NCI-H82 treated with DMSO at 0.1 percent for 48 hours (cell line): ENCODE results near the gene IL5RA.

ENCODE experiments used
- DNase-seq: peaks from one replicate; lab custom pipeline; 2025; ENCODE audit not compliant: unreplicated experiment; lab: John Stamatoyannopoulos, UW

The IL5RA gene, protein sequence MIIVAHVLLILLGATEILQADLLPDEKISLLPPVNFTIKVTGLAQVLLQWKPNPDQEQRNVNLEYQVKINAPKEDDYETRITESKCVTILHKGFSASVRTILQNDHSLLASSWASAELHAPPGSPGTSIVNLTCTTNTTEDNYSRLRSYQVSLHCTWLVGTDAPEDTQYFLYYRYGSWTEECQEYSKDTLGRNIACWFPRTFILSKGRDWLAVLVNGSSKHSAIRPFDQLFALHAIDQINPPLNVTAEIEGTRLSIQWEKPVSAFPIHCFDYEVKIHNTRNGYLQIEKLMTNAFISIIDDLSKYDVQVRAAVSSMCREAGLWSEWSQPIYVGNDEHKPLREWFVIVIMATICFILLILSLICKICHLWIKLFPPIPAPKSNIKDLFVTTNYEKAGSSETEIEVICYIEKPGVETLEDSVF

DNA sequence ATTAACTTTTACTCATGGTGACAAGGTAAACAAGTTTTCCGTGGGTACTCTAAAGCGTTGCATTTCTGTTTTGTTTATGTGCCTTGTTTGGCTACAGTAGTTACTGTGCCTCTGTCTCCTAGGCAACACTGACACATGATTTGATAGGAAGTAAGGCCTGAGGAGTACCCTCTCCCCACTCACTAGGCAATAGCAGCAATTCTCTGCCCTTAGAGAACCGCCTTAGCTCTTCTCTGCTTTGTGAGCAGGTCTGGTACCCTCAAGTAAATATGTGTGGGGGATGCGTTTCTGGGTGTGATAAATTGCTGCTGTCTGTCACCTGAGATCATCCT is at the start of gene IL5RA:
TSS of gene IL5RA (minus strand) at position 76 of the 332 bp plus-strand sequence. CDS start 5,390 bp downstream, outside the sequence.
- DNase-seq, result no peak

DNA sequence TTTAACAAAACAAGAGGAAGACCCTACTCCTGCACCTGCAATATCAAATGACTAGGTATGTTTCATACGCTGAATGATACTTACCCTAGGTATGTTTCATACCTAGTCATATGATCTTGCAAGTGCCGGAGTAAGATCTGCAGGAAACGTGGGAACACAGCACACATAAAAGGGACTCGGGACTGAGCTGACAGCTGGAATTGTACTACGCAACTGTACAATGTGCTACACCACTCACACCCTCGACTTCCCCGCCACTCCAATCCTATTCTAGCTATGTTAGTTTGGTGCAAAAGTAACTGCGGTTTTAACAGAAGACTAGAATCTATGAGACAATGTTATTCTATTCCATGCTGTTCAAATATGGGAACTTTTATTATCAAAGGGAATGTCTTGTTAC is 47.3 kb upstream of the IL5RA start:
- DNase-seq, result no peak

DNA sequence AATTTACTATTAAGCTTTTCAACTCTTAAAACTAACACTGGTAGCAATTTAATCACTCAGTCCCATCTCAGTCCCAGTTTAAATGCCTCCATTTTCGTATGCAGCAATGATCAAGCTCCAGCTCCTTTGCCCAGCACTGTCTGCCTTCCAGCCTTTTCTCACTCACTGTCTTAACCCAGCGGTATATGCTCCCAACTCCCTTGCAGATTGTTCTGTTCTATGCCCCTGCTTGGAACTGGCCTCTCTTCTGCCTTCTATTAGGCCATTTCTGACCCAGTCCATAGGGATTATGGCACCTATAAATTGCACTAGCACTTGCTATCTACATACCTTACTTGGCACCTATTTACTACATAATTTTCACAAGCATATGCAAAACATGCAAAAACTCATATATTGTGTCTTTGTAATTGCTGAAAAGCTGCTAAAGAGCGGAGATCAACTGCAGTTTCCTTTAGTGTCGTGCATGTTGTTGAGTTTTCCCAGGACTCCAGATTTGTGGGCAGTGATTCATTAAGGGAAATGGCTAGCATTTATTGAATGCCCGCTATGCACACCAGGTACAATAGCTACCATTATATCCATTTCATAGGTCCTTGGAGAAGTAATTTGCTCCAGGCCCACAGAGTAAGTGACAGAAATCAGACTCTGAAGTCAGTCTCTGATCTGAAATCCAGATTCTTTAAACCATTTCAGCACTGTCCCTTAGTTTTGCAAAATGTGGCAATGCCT is 44.9 kb upstream of the IL5RA start:
- DNase-seq, result no peak

DNA sequence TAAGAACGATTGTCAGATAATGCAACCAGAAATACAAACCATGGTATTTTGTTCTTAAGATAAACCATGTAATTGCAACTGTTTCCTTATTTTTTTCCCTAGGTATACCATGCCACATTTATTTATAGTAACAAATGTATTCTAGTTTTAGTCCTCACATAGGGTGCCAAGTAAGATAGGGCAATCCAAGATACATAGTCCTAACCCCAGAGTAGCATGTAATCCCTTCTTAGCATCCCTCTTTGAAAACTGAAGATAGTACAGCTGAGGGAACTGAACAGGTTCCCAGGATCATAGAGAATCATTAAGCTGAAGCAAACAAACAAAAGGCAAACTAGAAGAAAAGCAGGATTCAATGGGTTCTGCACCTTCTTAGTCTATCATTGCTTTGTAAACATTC is 41.3 kb upstream of the IL5RA start:
- DNase-seq, result no peak

DNA sequence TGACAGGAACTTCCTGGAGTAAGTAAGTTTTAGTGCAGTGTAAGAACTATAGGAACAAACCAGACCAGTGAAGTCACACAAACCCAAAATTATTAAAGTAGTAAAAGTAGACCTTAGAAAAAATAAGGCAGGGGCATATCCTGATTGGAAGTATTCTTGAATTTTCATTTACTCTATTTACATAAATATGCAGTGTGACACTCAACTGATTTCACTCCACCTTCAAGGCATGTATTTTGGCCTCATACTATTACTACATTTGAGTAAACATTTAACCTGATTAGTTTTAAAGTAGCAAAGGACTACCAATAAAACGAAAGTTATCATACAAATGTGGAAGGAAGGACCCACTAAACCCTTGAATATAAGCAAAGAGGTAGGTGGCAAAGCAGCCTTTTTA is 39.4 kb upstream of the IL5RA start:
- no peak for DNase-seq

DNA sequence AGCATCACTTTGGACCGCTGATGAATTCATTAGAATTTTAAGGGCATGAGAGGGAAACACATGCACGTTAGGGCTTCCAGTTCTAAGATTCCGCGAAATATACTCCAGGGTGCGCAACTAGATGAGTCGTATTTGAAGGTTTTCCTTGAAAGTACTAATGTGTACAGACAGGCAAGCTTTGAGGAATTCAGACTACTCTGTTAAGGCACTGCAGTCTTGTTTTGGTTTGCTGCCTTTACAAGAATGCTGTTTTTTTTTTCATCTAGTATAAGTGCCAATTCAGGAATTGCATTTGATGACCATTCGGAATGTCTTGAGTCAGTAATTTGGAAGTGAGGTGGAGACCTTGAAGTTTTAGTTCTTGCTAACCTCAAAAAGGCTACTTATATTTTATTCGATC is 35.7 kb upstream of the IL5RA start:
- DNase-seq, result no peak

DNA sequence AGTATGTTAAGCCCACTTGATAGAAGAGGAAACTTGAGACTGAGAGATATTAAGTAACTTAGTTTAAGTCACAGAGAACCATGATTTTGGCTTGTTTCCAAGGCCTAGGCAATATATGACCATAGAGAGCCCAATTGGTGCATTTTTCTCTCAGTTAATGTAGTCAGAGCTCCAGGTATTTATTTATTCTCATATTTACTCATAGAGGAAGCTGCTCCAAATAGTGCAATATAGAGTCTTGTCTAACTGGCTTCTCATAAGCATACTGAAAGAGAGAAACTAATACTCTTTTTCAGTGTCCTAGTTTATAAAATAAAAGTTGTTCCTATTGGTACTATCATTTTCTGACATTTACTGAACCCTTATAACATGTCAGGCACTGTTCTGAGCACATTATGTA is 31.8 kb upstream of the IL5RA start:
- DNase-seq, result no peak

DNA sequence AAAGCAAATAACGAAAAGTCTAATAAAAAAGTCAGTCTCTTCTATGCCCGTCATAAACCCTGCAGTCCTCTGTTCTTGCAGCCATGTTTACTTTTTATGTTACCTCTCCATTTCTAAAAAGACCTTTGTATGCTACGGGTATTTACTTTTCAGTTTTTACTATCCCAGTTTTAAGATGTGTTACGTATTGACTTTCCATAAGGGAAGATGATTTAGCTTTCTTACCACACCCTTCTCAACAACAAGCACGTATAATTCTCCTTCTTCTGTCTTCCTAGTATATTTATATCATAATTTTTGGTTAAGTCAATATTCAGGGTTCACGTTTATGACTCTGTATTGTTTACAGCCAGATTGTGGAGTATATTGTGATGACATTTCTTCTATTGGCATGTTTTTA is 27.4 kb upstream of the IL5RA start:
- no peak for DNase-seq

DNA sequence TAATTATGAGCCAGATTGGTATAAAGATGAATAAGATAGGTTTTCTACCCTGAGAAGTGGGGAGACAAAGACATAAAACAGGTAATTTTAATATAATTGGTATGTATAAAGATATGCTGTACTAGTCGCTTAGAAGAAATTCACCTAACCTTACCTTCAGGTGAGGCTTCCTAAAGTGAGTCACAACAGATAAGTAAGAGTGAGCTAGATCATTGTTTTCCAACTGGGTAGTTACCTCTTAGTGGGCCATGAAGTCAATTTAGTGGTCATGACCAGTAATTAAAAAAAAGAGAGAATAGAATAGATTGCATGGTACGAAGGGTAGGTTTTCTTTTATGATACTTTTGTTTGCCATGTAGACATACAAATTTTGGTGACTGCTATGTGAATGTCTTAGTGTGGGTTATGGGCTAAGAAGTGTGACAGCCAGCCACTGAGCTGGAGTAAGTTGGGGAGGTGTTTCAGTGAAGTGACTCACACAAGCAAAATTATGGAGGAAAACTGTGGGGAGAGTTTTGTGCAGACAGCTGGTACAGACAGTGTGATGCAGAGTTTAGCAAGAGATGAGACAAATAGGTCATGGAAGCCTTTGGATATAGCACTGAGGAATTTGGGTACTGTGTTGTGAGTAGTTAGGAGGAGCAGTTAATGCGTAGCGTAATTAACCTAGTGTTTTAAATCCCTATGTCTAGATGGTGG is 24.7 kb upstream of the IL5RA start:
- no peak for DNase-seq

DNA sequence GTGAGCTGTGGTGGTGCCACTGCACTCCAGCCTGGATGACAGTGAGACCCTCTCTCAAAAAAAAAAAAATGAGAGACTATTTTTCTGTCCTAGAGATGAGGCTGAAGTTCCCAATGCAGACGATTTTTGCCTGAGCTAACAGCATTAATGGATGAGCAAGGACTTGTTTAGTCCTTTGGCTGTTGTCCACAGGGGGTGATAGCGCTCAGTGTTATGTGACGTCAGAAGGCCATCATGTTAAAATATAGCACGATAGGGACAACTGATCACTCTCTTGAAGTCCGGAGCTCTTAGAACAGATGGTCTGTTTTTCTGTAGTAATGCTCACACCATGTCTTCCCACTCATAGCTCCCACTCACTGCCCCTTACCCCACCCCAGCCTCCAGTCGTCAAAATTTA is 23.3 kb upstream of the IL5RA start:
- DNase-seq, result no peak

DNA sequence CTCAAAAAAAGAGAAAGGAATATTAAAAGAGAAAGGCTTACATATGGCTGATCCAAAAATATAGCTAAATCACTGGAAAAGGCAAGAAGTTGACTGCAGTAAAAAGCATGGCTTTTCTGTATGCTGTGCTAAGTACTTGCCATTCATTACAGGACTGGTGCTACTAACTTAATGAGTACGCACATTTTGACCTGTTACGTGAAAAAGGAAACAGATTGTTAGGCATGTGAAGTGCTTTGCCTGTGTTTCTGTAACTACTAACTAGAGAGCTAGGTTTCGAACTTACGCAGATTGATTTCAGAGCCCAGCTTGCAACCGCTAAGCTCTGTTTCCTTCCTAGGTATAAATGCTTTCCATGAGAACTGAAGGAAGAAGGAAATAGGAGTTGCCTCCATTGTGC is 19.4 kb upstream of the IL5RA start:
- no peak for DNase-seq

DNA sequence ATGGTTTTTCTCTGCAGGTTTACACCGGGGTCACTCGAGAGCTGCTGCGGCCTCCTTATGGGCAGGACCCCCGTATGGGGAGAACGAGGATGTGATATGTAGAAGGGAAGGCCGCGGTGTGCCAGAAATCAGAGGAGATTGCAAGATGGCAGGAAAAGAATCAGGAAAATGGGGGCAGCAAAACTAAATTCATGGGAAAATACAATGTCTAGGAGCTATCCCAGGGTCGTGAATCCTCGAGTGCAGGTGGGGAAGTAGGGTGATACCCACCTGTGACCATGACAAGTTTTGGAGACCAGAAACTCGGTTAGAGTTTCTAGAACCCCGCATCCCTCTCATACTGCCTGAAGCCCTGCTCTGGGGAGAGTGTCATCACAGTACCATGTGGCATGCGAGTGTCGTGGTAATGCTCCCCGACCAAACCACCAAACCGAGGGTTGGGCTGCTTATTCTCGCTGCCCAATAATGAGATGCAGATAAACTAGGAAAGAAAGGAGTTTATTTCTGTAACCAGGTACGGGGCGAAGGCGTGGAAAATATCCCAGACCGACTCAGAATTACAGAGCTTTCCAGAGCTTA is 17.3 kb upstream of the IL5RA start:
- DNase-seq, result no peak

DNA sequence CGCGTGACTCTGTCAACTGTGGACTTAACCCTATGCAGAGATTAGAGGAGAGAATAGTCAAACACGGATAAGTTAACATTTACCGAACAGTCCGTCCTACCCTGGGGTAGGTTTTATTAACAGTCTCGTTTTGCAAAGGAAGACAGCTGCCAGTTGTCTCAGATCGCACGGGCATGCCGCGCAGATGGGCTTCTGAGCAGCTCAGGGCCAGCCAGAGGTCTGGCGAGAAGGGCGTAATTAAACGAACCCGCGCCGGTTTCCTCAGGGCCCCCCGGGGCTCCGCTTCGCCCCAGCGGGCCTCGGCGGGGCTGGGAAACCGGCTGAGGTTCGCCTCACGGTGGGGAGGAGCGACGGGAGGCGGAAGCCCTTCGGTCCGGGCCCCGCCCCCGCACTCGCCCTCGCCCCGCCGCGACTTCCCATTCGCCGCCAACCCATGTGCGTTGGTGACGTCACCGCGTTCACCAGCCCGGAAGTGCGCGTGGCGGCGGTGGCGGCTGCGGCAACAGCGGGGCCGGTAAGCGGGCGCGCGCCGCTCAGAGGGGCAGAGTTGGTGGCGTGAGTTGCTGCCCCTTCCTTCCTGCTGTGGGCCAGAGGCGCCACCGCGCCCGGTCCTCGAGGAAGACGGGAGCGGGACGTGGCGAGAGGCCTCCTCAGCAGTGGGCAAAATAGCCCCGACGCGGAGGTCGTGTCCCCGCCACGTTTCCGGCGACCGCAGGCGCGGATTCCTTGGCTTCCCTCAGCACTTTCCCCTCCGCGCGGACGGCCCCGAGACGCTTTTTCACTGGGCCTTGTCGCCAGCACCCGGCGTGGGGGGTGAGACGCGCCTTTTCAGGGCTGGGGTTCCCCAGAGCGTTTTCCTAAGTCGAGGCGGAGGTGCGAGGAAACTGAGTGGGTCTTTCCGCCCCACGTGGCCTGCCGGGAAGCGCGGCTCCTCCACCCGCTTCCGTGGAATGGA is 16.6 kb upstream of the IL5RA start, which contains the start of gene TRNT1:
TSS of gene TRNT1 (plus strand) at position 464 of the 955 bp plus-strand sequence. CDS start 2,101 bp downstream, outside the sequence.
- DNase-seq, result peak; percentile 40

DNA sequence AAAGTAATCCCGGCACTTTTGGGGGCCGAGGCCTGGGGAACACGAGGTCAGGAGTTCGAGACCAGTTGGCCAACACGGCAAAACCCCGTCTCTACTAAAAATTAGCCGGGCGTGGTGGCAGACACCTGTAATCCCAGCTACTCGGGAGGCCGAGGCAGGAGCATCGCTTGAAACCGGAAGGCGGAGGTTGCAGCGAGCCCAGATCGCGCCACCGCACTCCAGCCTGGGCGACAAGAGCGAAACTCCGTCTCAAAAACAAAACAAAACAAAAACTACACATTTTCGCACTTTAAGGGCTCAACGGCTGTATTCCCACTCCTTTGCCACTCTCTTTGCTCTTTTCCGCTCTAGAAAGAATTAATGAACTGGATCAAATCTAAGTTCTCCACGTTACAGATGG is 15.8 kb upstream of the IL5RA start:
- DNase-seq, result no peak

DNA sequence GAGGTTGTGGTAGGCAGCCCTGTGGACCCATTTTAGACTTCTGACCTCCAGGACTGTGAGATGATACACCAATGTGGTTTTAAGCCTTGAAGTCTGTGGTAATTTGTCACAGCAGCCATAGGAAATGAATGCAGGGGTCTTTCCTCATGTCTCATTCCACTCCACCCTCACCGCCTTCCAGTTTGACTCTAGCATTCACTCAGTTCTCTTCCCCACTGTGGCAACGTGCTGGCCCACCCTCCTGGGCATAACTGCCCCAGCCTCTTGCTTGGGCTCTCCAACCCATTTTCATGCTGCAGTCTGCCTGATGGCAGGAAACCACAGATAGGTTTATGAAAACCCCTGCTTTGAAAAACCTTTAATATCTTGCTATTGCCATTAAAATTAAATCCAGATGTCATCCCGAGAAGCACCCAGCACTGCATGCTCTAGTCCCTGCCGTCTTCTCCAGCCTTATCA is 9.2 kb upstream of the IL5RA start:
- no peak for DNase-seq

DNA sequence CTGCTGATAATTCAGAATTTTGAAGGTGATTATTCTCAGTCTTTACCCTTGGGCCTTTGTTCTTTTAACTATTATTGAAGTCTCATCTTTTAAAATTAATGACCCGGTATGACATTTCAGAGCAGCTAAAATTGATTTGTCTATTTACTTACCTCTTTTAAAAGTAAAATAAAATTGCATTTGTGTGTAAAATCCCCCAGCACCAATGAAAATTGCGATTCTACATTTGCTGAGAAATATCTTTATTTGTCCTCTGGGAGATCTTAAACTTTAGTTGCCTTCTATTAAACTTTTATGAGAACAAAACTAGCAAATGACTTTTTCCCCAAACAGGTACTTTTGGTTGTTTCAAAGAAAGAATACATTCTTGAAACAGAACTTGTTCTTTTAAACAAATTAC is 7.5 kb upstream of the IL5RA start:
- DNase-seq, result no peak

DNA sequence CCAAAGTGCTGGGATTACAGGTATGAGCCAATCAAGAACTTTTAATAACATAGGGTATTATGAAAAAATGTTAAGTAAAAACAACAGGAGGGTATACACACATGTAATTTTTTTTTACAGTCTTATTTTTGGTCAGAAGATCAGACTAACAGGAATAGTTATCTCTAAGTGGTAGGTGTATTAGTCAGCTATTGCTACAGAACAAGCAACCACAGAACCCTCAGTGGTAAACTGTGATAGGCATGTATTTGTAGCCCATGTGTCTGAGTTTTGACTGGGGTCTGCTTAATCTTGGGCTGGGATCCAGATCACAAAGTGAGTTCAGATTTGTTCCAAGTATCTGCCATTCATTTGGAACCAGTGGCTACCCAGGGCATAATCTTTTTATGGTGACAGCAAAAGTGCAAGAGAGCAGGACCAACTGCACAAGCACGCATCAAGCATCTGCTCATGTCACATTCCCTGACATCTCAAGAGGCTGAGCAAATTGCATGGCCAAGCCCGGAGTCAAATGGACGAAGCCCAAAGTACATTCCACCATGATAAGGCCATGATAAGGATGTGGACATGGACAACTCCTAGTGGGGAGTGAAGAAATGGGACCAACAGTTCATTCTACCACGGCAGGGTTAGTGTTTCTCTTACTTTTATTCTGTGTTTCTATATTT is 3.0 kb upstream of the IL5RA start:
- no peak for DNase-seq

DNA sequence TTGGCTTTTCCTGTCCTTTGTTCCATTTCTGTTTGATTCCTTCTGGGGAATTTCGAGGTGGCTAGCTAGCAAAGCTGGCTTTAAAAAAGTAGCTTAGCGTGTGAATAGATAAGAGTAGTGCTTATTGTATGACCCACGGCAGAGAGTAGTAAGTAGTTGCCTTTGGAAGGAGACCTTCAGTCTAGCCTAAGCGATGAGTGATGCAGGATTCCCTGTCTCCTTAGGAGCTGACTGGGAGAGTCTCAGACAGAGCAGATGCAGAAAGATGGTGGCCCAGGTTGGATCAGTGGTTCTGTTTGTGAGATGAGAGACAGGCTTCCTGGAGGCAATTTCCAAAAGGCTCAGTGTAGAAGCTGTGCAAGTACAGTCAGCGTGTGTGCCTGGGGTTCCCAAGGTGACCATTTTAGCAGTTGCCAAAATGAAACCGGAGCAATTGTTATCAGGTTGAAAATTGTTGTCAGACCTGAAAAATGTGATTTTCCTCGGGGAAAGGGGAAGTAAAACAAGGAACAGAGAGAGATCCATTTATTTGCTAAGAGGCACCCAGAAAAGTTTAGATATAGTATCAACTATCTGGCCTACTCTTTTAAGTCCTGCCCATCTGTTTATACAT is 681 bp upstream of the IL5RA start:
- DNase-seq, result no peak
